ENCODE data around the gene HSPA1B. TPM values are rescaled to one million over a fixed set of nuclear protein-coding genes. Genes with fewer than 3 reads are reported as not detected.

HSPA1B gene
- total RNA-seq, 1 experiment from 2014 or later: 85.1 TPM

DNA sequence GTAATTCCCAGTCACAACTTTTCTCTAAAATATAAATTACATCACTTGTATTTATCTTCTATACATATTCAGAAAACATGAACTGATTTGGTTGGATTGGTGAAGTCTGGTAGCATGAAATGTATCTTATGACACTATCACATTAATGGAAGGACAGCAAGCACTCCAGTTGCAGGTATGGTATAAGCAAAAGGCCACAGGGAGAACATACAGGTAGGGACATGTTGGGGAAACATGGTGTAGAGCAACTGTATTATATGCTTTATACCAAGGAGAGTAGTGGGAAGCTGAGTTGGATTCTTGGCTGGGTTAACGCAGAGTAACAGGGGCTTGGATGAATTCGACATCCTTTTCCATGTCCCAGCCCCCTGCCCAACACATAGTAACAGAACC lies 30.5 kb upstream of the HSPA1B start:
- Histone ChIP-seq H2BK5ac (ENCODE audit: insufficient read length, low read length) (no peak overlapping the region), H2AK5ac (ENCODE audit: insufficient read length, low read length) (no peak overlapping the region), H3K23ac (ENCODE audit: insufficient read length, low read depth, low read length) (no peak overlapping the region), H3K79me1 (ENCODE audit: insufficient read depth, low read depth, low read length, poor library complexity, severe bottlenecking) (no peaks in the 10 kb centered on the region), H3K14ac (ENCODE audit: insufficient read depth, low read length) (no peak overlapping the region), H3K4ac (ENCODE audit: low read depth, low read length) (no peak overlapping the region), H3K4me1 (ENCODE audit: insufficient read depth, low read length) (no peaks in the 10 kb centered on the region), H4K20me1 (ENCODE audit: control insufficient read depth, insufficient read depth, insufficient read length) (no peaks in the 10 kb centered on the region), H3K79me2 (ENCODE audit: insufficient read depth, low read length) (peaks cover 2% of the 10 kb centered on the region; the same call in 1 of the 2 replicates), H3K27me3 (ENCODE audit: insufficient read depth, low read length) (no peaks in the 10 kb centered on the region), H3T11ph (ENCODE audit: low read length) (no peak overlapping the region), H3K56ac (ENCODE audit: insufficient read length, low read depth, low read length) (no peak overlapping the region), H3K23me2 (ENCODE audit: insufficient read length, low read depth, low read length, poor library complexity, severe bottlenecking) (peaks cover 3% of the 10 kb centered on the region), H2BK12ac (ENCODE audit: insufficient read length, low read depth, low read length) (no peak overlapping the region), H3K18ac (ENCODE audit: insufficient read length, low read depth, low read length) (no peak overlapping the region), H4K5ac (ENCODE audit: insufficient read length, low read depth, low read length) (no peak overlapping the region), H3K27ac (ENCODE audit: insufficient read length, low read depth, low read length) (no peak overlapping the region), H4K91ac (ENCODE audit: insufficient read length, low read depth, low read length) (no peak overlapping the region), H2BK15ac (ENCODE audit: low read depth, low read length) (no peak overlapping the region), H3K4me2 (ENCODE audit: insufficient read depth, insufficient read length, low read length) (no peak overlapping the region), H3K9me3 (ENCODE audit: control insufficient read depth, low read depth, low read length) (no peaks in the 10 kb centered on the region), H3K9ac (ENCODE audit: extremely low read depth, insufficient read length, low read length) (no peak overlapping the region), H4K8ac (replicated peaks; ENCODE audit: insufficient read length, low read depth, low read length) (no peak overlapping the region), H2BK120ac (ENCODE audit: low read depth, low read length, poor library complexity, severe bottlenecking) (no peak overlapping the region), H2AFZ (ENCODE audit: low read length) (no peak overlapping the region), H2BK20ac (ENCODE audit: low read depth, low read length, poor library complexity, severe bottlenecking) (no peak overlapping the region)
- no peaks in the 10 kb centered on the region for H3K27me3 Mint-ChIP-seq (ENCODE audit: low read depth)
- H3K27ac Mint-ChIP-seq: peak overlapping the region in 1 of 3 experiments; percentile 26; a peak in 2 of 7 replicates
- no CpG with 5 or more reads among the region's 2 CpGs for WGBS (ENCODE audit: extremely low coverage, insufficient read length, low lambda C conversion rate)
- peaks cover 7 to 53% (median 42%) of the 10 kb centered on the region in 3 experiments; a peak in 6 of 7 replicates for H3K36me3 Mint-ChIP-seq (ENCODE audit: insufficient read depth in 1 of 3, low read depth in 3 of 3)
- peaks cover 6 to 7% of the 10 kb centered on the region in 2 experiments for H3K4me1 Mint-ChIP-seq
- peak overlapping the region in 1 of 2 experiments; percentile 48; a peak in 1 of 5 replicates for H3K4me3 Mint-ChIP-seq
- DNase-seq: no peak
- no peaks in the 10 kb centered on the region for H3K9me3 Mint-ChIP-seq
- TF ChIP-seq, protein P1, sequence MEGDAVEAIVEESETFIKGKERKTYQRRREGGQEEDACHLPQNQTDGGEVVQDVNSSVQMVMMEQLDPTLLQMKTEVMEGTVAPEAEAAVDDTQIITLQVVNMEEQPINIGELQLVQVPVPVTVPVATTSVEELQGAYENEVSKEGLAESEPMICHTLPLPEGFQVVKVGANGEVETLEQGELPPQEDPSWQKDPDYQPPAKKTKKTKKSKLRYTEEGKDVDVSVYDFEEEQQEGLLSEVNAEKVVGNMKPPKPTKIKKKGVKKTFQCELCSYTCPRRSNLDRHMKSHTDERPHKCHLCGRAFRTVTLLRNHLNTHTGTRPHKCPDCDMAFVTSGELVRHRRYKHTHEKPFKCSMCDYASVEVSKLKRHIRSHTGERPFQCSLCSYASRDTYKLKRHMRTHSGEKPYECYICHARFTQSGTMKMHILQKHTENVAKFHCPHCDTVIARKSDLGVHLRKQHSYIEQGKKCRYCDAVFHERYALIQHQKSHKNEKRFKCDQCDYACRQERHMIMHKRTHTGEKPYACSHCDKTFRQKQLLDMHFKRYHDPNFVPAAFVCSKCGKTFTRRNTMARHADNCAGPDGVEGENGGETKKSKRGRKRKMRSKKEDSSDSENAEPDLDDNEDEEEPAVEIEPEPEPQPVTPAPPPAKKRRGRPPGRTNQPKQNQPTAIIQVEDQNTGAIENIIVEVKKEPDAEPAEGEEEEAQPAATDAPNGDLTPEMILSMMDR (conservative IDR thresholded peaks at IDR 0.05): no peak

Data from H9 (cell line).